Naive thymus-derived CD4-positive, alpha-beta T cell (primary cell): Measurements from ENCODE around the gene BTF3. TPM values are rescaled to one million over a fixed set of nuclear protein-coding genes. Genes with fewer than 3 reads are reported as not detected.

Source experiments
- ATAC-seq: fragments of 150-1000 bp; cut with Tn5 transposase; 2 replicates; pipeline ENCODE4 v1.10.0; 2021; ENCODE audit warnings: mild to moderate bottlenecking, moderate library complexity
- CTCF ChIA-PET: fragments of 350-600 bp; sonication (Branson Sonifier 250); formaldehyde crosslinking; loops from one replicate; lab custom pipeline; 2021; ENCODE audit warnings: antibody characterized with exemption; lab: Charles Lee
- POLR2A ChIA-PET: fragments of 350-600 bp; sonication (Branson Sonifier 250); formaldehyde crosslinking; loops from one replicate; lab custom pipeline; 2021; ENCODE audit warnings: antibody characterized with exemption, inconsistent platforms; lab: Charles Lee
- DNase-seq, 9 donors: peaks; one replicate each; pipeline versions ENCODE4 v3.0.0 to v3.0.0-alpha.2; 2020 to 2022; ENCODE audit warnings: mixed read lengths in 1 of 9
- H3K27ac ChIP-seq: one replicate; pipeline ENCODE4 v1.7.0; 2013; ENCODE audit warnings: mild to moderate bottlenecking, low read depth, low read length, moderate library complexity
- H3K27me3 ChIP-seq, 2 donors: one replicate each; pipeline ENCODE4 v1.7.0; 2013; ENCODE audit warnings: low read length in 2 of 2, mild to moderate bottlenecking in 2 of 2, moderate library complexity in 2 of 2; ENCODE audit not compliant: control insufficient read depth in 2 of 2, insufficient read depth in 2 of 2
- H3K36me3 ChIP-seq, 3 experiments: 1 replicate in 2 of 3; 2 replicates in 1 of 3; pipeline ENCODE4 v1.7.0; 2013; ENCODE audit warnings: low read length in 3 of 3, mild to moderate bottlenecking in 3 of 3, moderate library complexity in 1 of 3; ENCODE audit not compliant: insufficient read depth in 3 of 3, control insufficient read depth in 2 of 3
- H3K4me1 ChIP-seq, 2 donors: one replicate each; pipeline ENCODE4 v1.7.0; 2013; ENCODE audit warnings: low read length in 2 of 2, mild to moderate bottlenecking in 2 of 2, moderate library complexity in 1 of 2; ENCODE audit not compliant: control insufficient read depth in 2 of 2, insufficient read depth in 2 of 2
- H3K4me3 ChIP-seq: 2 replicates; pipeline ENCODE4 v1.7.0; 2013; ENCODE audit warnings: mild to moderate bottlenecking, low read length
- H3K9me3 ChIP-seq, 3 experiments: 1 replicate in 2 of 3; 2 replicates in 1 of 3; pipeline ENCODE4 v1.7.0; 2013; ENCODE audit warnings: low read length in 3 of 3; ENCODE audit not compliant: control insufficient read depth in 2 of 3
- H3K27ac Mint-ChIP-seq, 9 donors: one replicate each; pipeline ENCODE4 v1.8.0; 2020 to 2022; ENCODE audit warnings: mixed read lengths in 9 of 9, mild to moderate bottlenecking in 8 of 9, moderate library complexity in 5 of 9, inconsistent platforms in 2 of 9
- H3K27me3 Mint-ChIP-seq, 5 donors: one replicate each; pipeline ENCODE4 v1.8.0; 2021 to 2022; ENCODE audit warnings: mixed read lengths in 5 of 5, mild to moderate bottlenecking in 1 of 5
- H3K36me3 Mint-ChIP-seq, 5 donors: one replicate each; pipeline ENCODE4 v1.8.0; 2020 to 2022; ENCODE audit warnings: mixed read lengths in 5 of 5, mild to moderate bottlenecking in 3 of 5, inconsistent platforms in 1 of 5
- H3K4me1 Mint-ChIP-seq, 7 donors: one replicate each; pipeline ENCODE4 v1.8.0; 2020 to 2022; ENCODE audit warnings: mixed read lengths in 7 of 7, mild to moderate bottlenecking in 3 of 7, inconsistent platforms in 1 of 7
- H3K4me3 Mint-ChIP-seq, 10 donors: one replicate each; pipeline ENCODE4 v1.8.0; 2020 to 2022; ENCODE audit warnings: mild to moderate bottlenecking in 10 of 10, mixed read lengths in 10 of 10, moderate library complexity in 6 of 10, inconsistent platforms in 2 of 10
- H3K9me3 Mint-ChIP-seq, 11 donors: one replicate each; pipeline ENCODE4 v1.8.0; 2020 to 2022; ENCODE audit warnings: mixed read lengths in 11 of 11, mild to moderate bottlenecking in 4 of 11, inconsistent platforms in 1 of 11, moderate library complexity in 1 of 11
- intact Hi-C, 2 donors: fragments of 100-400 bp; cut with micrococcal nuclease; formaldehyde crosslinking; loops; one replicate each; pipeline ENCODE4 v1.15.1; 2023
- polyA plus RNA-seq, 2 donors: library from polyadenylated mRNA; unstranded; fragments of 300-500 nt; fragmentation: Illumina TruSeq; gene quantifications; one replicate each; pipeline ENCODE4 v1.2.3, GENCODE V29; 2021
- total RNA-seq, 6 experiments: library from RNA in 5 of 6; stranded (reverse) in 5 of 6; gene quantifications; 1 replicate in 5 of 6; 2 replicates in 1 of 6; pipeline ENCODE4 v1.2.3 and lab custom pipeline; 2021 to 2026

BTF3 gene
- total and polyA plus RNA-seq, 7 experiments from 2014 or later, result 557 to 843 (median 700) TPM

DNA sequence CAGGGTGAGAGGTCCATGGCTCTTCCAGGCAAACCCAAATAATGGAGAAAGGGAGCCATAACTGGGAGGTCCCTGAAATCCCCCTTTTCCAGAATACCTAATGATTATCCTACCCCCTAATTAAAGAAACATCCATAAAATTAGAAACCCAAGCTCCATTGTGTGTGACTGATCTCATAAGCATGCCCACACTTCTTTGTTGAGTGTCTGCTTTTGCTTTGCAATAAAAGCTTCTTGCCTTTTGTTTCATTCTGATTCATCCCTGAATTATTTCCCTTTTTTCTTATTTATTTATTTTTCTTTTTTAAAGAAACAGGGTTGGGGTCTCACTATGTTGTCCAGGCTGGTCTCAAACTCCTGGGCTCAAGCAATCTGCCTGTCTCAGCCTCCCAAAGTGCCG lies 33.1 kb downstream of the BTF3 start:
- CTCF ChIA-PET, result interaction anchor here (0.6 kb wide), 1 partner anchor 13 kb away, joined by 3 read pairs; no protein-coding TSS in a partner anchor
- Histone ChIP-seq H3K27ac (no peak overlapping the region), H3K36me3 (no peaks in the 10 kb centered on the region), H3K4me3 (no peak overlapping the region), H3K9me3 (no peaks in the 10 kb centered on the region), H3K27me3 (no peaks in the 10 kb centered on the region), H3K4me1 (no peaks in the 10 kb centered on the region)
- H3K9me3 Mint-ChIP-seq, result no peaks in the 10 kb centered on the region
- no peak overlapping the region for H3K4me3 Mint-ChIP-seq
- no peak overlapping the region for H3K27ac Mint-ChIP-seq
- peaks cover 7 to 59% (median 24%) of the 10 kb centered on the region in 5 donors for H3K27me3 Mint-ChIP-seq
- no peaks in the 10 kb centered on the region for H3K36me3 Mint-ChIP-seq
- intact Hi-C loops, result loop anchor here in 1 of 2 donors (10.0 kb wide), 1 partner anchor 577 kb away; the partner anchor contains the start of gene FCHO2
- no peak for DNase-seq
- no peak for ATAC-seq
- peaks cover 0 to 1% (median 0%) of the 10 kb centered on the region in 7 donors for H3K4me1 Mint-ChIP-seq
- POLR2A ChIA-PET, result no interaction called here

DNA sequence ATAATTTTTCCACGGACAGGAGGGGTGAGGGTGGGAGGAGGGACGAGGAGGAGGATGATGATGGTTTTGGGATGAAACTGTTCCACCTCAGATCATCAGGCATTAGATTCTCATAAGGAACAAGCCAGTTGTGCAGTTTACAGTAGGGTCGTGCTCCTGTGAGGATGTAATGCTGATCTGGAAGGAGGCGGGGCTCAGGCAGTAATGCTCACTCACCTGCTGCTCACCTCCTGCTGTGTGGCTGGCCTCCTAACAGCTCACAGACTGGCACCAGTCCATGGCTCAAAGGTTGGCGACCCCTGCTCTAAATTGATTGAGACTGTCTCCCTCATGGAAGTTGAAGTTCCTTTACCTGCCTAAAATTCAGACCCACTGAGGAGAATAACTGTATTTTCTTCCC lies 34.0 kb downstream of the BTF3 start:
- H3K36me3 Mint-ChIP-seq, result no peaks in the 10 kb centered on the region
- Histone ChIP-seq H3K4me1 (no peaks in the 10 kb centered on the region), H3K27me3 (no peaks in the 10 kb centered on the region), H3K27ac (no peak overlapping the region), H3K4me3 (no peak overlapping the region), H3K36me3 (no peaks in the 10 kb centered on the region), H3K9me3 (no peaks in the 10 kb centered on the region)
- intact Hi-C loops, result loop anchor here in 1 of 2 donors (10.0 kb wide), 1 partner anchor 577 kb away; the partner anchor contains the start of gene FCHO2
- CTCF ChIA-PET, result no interaction called here
- H3K9me3 Mint-ChIP-seq, result no peaks in the 10 kb centered on the region
- H3K27me3 Mint-ChIP-seq, result peaks cover 7 to 59% (median 24%) of the 10 kb centered on the region in 5 donors
- POLR2A ChIA-PET, result no interaction called here
- ATAC-seq (no peak), DNase-seq (no peak)
- H3K4me1 Mint-ChIP-seq, result peaks cover 0 to 3% (median 0%) of the 10 kb centered on the region in 7 donors
- H3K27ac Mint-ChIP-seq, result no peak overlapping the region
- no peak overlapping the region for H3K4me3 Mint-ChIP-seq

DNA sequence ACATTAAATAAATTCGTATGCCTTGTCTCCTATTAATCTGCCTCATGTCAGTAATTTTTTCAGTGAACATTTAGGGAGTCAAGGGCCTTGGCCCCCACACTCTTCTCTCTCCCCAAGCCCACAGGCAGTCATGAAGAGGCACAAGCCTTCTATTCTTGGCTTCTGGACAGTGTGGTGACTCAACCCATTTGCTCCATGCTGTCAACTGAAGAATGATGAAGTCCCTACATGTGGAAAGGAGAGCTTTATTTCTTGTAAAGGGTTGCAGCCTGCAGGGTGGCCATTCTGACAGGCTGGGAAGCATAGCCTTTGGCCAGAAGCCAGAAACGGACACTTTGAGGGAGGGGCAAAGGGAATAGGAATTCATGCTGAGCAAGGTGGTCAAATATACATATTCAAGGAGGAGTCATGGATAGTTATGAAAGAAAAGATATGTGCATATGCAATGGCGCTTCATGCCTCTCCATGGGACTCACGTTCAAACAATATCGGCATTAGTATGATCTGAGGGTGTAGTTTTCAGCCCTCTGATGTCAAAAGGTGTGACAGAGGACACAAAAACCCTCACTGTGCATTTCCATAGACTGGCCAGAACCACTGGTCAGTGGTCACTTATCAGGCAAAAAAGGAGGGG lies 35.9 kb downstream of the BTF3 start:
- no peaks in the 10 kb centered on the region for H3K27me3 ChIP-seq
- Mint-ChIP-seq H3K27me3 (peaks cover 7 to 45% (median 21%) of the 10 kb centered on the region in 5 donors), H3K36me3 (no peaks in the 10 kb centered on the region), H3K9me3 (no peaks in the 10 kb centered on the region), H3K27ac (no peak overlapping the region), H3K4me3 (no peak overlapping the region), H3K4me1 (peaks cover 0 to 3% (median 0%) of the 10 kb centered on the region in 7 donors)
- no peaks in the 10 kb centered on the region for H3K4me1 ChIP-seq
- intact Hi-C loops, result loop anchor here in 1 of 2 donors (10.0 kb wide), 1 partner anchor 579 kb away; the partner anchor contains the start of gene FCHO2
- ChIA-PET CTCF (interaction anchor here (0.9 to 5.3 kb wide), 2 partner anchors 13 to 14 kb away, joined by 3 to 38 read pairs; no protein-coding TSS in a partner anchor), POLR2A (no interaction called here)
- ATAC-seq (no peak), DNase-seq (no peak)
- H3K36me3 ChIP-seq, result no peaks in the 10 kb centered on the region
- no peak overlapping the region for H3K27ac ChIP-seq
- no peaks in the 10 kb centered on the region for H3K9me3 ChIP-seq
- no peak overlapping the region for H3K4me3 ChIP-seq

GRCh38 chr5:73534971-73535370 lies 36.7 kb downstream of the BTF3 start:
- ATAC-seq, result no peak
- Histone ChIP-seq H3K4me3 (no peak overlapping the region), H3K36me3 (no peaks in the 10 kb centered on the region), H3K9me3 (no peaks in the 10 kb centered on the region), H3K27ac (no peak overlapping the region), H3K4me1 (no peaks in the 10 kb centered on the region), H3K27me3 (no peaks in the 10 kb centered on the region)
- CTCF ChIA-PET, result interaction anchor here (0.6 to 5.3 kb wide), 4 partner anchors 11 to 897 kb away, joined by 3 to 38 read pairs (median 6); partner anchors contain the start of gene BTF3
- H3K27me3 Mint-ChIP-seq, result peaks cover 10 to 38% (median 24%) of the 10 kb centered on the region in 5 donors
- DNase-seq, result no peak
- peaks cover 0 to 3% (median 0%) of the 10 kb centered on the region in 7 donors for H3K4me1 Mint-ChIP-seq
- no peak overlapping the region for H3K27ac Mint-ChIP-seq
- H3K4me3 Mint-ChIP-seq, result no peak overlapping the region
- POLR2A ChIA-PET, result no interaction called here
- intact Hi-C loops, result loop anchor here in 1 of 2 donors (10.0 kb wide), 1 partner anchor 580 kb away; the partner anchor contains the start of gene FCHO2
- no peaks in the 10 kb centered on the region for H3K36me3 Mint-ChIP-seq
- H3K9me3 Mint-ChIP-seq, result no peaks in the 10 kb centered on the region

DNA sequence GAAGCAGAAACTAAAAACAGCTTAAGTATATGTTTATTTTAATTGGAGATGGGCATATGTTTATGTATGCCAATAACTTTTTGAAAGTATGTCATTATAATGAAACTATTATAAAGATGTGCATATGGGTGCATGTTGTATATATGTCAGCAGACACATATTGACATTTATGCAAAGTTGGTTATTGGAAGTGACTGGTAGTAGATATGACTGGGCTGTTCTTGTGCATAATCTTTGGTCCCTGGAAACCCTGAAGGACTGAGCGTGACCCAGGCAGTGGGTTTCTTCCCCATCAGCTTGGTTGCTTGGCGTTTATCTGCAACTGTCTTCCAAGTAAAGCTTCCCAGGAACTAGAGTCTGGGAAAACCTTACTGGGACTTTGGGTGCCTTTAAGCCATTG lies 41.5 kb downstream of the BTF3 start:
- no peak overlapping the region for H3K27ac ChIP-seq
- ChIA-PET POLR2A (interaction anchor here (0.6 kb wide), 1 partner anchor 53 kb away, joined by 4 read pairs; no protein-coding TSS in a partner anchor), CTCF (interaction anchor here (0.6 kb wide), 1 partner anchor 26 kb away, joined by 4 read pairs; the partner anchor contains the start of genes ANKRA2 and UTP15)
- H3K36me3 ChIP-seq, result no peaks in the 10 kb centered on the region
- Mint-ChIP-seq H3K27ac (no peak overlapping the region), H3K4me1 (peaks cover 0 to 15% (median 0%) of the 10 kb centered on the region in 7 donors), H3K4me3 (no peak overlapping the region), H3K9me3 (peaks cover 0 to 1% (median 0%) of the 10 kb centered on the region in 11 donors), H3K36me3 (no peaks in the 10 kb centered on the region), H3K27me3 (peaks cover 5 to 34% (median 25%) of the 10 kb centered on the region in 5 donors)
- intact Hi-C loops, result loop anchor here in 1 of 2 donors (10.0 kb wide), 1 partner anchor 585 kb away; the partner anchor contains the start of gene FCHO2
- H3K9me3 ChIP-seq, result no peaks in the 10 kb centered on the region
- H3K27me3 ChIP-seq, result no peaks in the 10 kb centered on the region
- ATAC-seq, result no peak
- DNase-seq, result no peak
- no peak overlapping the region for H3K4me3 ChIP-seq
- H3K4me1 ChIP-seq, result no peaks in the 10 kb centered on the region

DNA sequence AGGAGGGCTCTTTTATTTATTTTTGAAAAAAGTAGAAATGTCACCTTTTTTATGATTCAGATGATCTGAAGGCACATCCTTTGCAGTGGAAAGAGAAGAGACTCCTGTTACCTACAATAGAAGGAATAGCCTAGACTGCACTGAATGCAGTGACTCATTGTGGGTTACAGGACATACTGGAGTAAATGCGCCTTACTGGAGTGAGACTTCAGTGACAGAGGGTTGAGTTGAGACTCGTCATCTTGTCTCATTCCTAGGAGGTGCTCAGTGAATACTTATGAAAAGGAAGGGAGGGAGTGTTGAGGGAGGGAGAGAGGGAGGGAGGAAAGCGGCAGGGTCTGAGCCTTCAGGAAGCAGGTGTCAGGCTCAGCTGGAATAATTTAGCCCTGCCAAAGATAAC lies 42.0 kb downstream of the BTF3 start:
- Histone ChIP-seq H3K36me3 (no peaks in the 10 kb centered on the region), H3K9me3 (no peaks in the 10 kb centered on the region), H3K27ac (no peak overlapping the region), H3K4me3 (no peak overlapping the region), H3K4me1 (no peaks in the 10 kb centered on the region), H3K27me3 (no peaks in the 10 kb centered on the region)
- Mint-ChIP-seq H3K27ac (no peak overlapping the region), H3K9me3 (peaks cover 0 to 1% (median 0%) of the 10 kb centered on the region in 11 donors), H3K36me3 (no peaks in the 10 kb centered on the region), H3K4me1 (peaks cover 0 to 15% (median 0%) of the 10 kb centered on the region in 7 donors), H3K4me3 (no peak overlapping the region), H3K27me3 (peaks cover 3 to 33% (median 25%) of the 10 kb centered on the region in 5 donors)
- intact Hi-C loops, result no loop called here
- ChIA-PET POLR2A (no interaction called here), CTCF (no interaction called here)
- ATAC-seq, result no peak
- no peak for DNase-seq
